ENCODE data around the gene NPVF.

The NPVF gene

DNA sequence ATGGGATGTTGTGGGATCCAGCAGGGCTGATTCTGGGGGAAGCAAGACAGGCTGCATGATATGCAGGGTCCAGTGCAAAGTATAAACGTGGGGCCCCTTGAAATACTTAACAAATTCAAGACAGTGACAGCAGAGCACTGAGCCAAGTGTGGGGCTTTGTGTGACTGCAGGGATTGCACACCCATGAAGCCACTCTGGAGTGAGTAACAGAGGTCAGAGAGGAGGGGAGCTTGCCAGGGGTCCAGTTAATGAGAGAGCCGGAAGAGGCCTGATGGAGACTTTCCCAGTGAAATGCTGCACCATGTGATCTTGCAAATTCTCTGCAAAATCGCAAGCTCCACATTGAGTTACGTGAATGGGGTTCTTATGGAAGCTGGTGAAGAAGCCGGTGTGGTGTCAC is 5.6 kb downstream of the NPVF start:
- Histone ChIP-seq H3K9ac (ENCODE audit: low read depth, low read length) (no peak overlapping the region), H3K9me3 (ENCODE audit: control insufficient read depth, insufficient read depth, low read length) (no peaks in the 10 kb centered on the region), H3K27me3 (ENCODE audit: control insufficient read depth, insufficient read depth, low read length) (no peaks in the 10 kb centered on the region), H3K4me1 (ENCODE audit: control insufficient read depth, insufficient read depth, low read length) (no peaks in the 10 kb centered on the region), H3K4me3 (ENCODE audit: low read depth, low read length) (no peak overlapping the region), H3K36me3 (ENCODE audit: control insufficient read depth, insufficient read depth, low read length) (no peaks in the 10 kb centered on the region)

DNA sequence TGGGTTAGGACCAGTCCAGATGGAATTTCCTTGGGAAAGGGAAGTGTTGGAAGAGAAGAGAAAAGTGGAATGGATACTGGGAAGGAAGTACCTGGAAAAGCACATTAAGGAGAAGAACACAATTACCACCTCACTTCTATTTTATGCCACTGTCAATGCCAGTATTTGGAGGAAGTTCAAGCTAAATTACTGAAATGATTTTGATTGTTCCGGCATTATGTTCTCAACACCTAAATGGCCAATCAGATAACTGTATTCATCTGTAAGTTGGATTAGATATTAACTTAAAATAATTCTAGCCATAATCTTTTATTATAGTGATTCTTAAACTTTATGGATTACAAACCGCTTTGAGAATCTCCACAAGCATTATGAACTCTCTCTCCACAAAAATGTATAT is 7.3 kb downstream of the NPVF start:
- Histone ChIP-seq H3K9ac (ENCODE audit: low read depth, low read length) (no peak overlapping the region), H3K27me3 (ENCODE audit: control insufficient read depth, insufficient read depth, low read length) (no peaks in the 10 kb centered on the region), H3K9me3 (ENCODE audit: control insufficient read depth, insufficient read depth, low read length) (no peaks in the 10 kb centered on the region), H3K36me3 (ENCODE audit: control insufficient read depth, insufficient read depth, low read length) (no peaks in the 10 kb centered on the region), H3K4me3 (ENCODE audit: low read depth, low read length) (no peak overlapping the region), H3K4me1 (ENCODE audit: control insufficient read depth, insufficient read depth, low read length) (no peaks in the 10 kb centered on the region)

DNA sequence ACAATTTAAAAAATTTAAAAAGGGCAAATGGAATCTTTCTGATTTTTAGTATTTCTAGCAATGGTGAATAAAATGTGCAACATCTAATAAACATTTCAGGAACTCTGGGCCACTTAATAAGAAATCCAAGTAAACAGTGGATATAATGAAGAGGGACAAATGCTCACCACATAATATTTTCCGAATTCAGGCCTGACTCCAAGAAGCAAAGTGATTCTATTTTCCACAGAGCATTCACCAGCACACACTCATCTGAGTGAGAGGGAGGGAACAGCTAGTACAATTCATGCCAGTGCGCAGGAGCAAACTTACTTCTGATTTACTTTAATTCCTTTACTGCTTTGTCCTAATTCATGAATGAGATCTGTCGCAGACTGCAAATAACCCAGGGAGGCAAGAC is 10.1 kb downstream of the NPVF start:
- no peaks in the 10 kb centered on the region for H3K27me3 ChIP-seq (ENCODE audit: control insufficient read depth, insufficient read depth, low read length)
- H3K9ac ChIP-seq (ENCODE audit: low read depth, low read length): no peak overlapping the region
- no peaks in the 10 kb centered on the region for H3K9me3 ChIP-seq (ENCODE audit: control insufficient read depth, insufficient read depth, low read length)
- no peaks in the 10 kb centered on the region for H3K4me1 ChIP-seq (ENCODE audit: control insufficient read depth, insufficient read depth, low read length)
- H3K4me3 ChIP-seq (ENCODE audit: low read depth, low read length): no peak overlapping the region
- no peaks in the 10 kb centered on the region for H3K36me3 ChIP-seq (ENCODE audit: control insufficient read depth, insufficient read depth, low read length)

DNA sequence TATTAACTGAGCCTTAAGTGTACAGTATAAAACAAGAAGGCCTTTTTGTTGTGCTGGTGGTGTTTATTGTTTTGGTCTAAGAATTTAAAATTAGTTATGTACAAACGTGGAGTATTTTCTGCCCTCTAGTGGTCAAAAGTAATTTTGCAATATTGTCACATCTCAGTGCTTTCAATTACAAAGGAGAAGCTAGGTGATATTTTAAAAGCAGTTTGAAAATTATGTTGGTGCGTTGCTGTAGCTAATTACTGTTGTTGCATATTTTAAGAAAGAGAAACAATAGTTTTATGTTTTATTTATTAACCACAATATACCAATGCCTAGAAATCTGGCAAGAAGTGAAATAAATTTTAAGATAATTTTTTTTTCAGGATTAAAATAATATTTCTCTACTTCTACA is 11.4 kb downstream of the NPVF start:
- Histone ChIP-seq H3K4me3 (ENCODE audit: low read depth, low read length) (no peak overlapping the region), H3K36me3 (ENCODE audit: control insufficient read depth, insufficient read depth, low read length) (no peaks in the 10 kb centered on the region), H3K9me3 (ENCODE audit: control insufficient read depth, insufficient read depth, low read length) (no peaks in the 10 kb centered on the region), H3K27me3 (ENCODE audit: control insufficient read depth, insufficient read depth, low read length) (no peaks in the 10 kb centered on the region), H3K4me1 (ENCODE audit: control insufficient read depth, insufficient read depth, low read length) (no peaks in the 10 kb centered on the region), H3K9ac (ENCODE audit: low read depth, low read length) (no peak overlapping the region)

DNA sequence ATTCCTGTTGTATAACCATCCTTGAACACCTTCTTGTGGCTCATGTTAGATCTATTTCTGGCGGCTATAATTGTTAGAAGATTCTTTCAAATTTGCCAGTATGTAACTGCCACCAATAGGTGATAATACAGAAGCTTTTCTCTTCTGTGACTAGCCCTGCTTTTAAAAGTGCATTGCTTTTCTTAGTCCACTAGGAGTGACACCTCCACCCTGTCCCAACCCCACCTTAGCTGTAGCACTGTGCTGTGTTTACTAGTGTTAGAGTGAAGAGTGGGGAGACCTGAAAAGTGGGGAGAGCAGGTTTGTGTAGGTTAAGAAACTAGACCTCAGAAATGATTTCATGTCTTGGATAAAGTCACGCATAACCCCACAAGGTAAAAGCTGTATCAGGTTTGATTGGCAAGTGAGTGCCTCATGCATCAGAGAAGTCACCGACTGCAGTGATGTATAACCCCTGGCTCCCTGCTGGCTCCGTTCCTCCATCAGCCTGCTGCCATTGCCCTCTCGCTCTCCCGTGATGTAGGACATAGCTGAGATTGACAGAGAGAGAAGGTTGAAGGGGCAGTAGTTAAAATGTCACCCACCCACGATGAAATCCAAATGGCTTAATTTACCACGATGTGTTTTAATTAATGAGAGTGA is 12.5 kb downstream of the NPVF start:
- H3K4me1 ChIP-seq (ENCODE audit: control insufficient read depth, insufficient read depth, low read length): no peaks in the 10 kb centered on the region
- H3K9me3 ChIP-seq (ENCODE audit: control insufficient read depth, insufficient read depth, low read length): no peaks in the 10 kb centered on the region
- no peaks in the 10 kb centered on the region for H3K36me3 ChIP-seq (ENCODE audit: control insufficient read depth, insufficient read depth, low read length)
- H3K4me3 ChIP-seq (ENCODE audit: low read depth, low read length): no peak overlapping the region
- H3K9ac ChIP-seq (ENCODE audit: low read depth, low read length): no peak overlapping the region
- no peaks in the 10 kb centered on the region for H3K27me3 ChIP-seq (ENCODE audit: control insufficient read depth, insufficient read depth, low read length)

DNA sequence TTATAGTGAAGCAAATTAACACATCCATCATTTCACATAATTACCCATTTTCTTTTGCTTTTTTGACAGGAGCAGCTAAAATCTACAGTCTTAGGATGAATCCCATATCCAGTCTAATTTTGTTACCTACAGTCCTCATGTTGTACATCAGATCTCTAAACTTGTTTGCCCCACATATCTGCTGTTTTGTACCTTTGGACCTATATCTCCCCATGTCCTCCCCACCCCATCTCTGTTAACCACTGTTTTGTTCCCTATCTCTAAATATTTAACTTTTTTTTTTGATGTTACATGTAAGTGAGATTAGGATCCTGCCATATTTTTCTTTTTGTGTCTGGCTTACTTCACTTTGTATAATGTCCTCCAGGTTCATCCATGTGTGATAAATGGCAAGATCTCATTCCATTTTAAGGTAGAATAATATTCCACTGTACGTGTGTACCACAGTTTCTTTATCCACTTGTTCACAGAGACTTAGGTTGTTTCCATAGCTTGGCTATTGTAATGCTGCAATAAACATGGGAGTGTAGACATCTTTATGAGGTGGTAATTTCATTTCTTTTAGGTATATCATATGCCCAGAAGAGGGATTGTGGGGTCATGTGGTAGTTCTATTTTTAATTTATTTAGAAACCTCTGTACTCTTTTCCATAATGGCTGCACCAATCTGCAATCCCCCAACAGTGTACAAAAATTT is 19.6 kb downstream of the NPVF start:
- no peak overlapping the region for H3K9ac ChIP-seq (ENCODE audit: low read depth, low read length)
- H3K4me1 ChIP-seq (ENCODE audit: control insufficient read depth, insufficient read depth, low read length): no peaks in the 10 kb centered on the region
- no peaks in the 10 kb centered on the region for H3K36me3 ChIP-seq (ENCODE audit: control insufficient read depth, insufficient read depth, low read length)
- H3K4me3 ChIP-seq (ENCODE audit: low read depth, low read length): no peak overlapping the region
- no peaks in the 10 kb centered on the region for H3K9me3 ChIP-seq (ENCODE audit: control insufficient read depth, insufficient read depth, low read length)
- H3K27me3 ChIP-seq (ENCODE audit: control insufficient read depth, insufficient read depth, low read length): no peaks in the 10 kb centered on the region

DNA sequence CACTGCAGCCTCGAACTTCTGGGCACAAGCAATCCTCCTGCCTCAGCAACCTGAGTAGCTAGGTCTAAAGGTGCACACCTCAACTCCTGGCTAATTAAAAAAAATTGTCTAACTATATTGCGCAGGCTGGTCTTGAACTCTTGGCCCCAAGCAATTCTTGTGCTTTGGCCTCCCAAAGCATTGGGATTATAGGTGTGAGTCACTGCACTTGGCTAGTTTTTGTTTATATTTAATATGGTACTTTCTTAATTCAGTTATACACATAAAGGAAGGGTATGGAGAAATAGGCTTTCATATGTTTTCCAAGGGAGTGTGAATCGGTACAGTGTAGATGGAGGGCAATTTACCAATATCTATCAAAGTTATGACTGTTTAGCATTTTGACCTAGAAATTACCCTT is 20.4 kb downstream of the NPVF start:
- Histone ChIP-seq H3K36me3 (ENCODE audit: control insufficient read depth, insufficient read depth, low read length) (no peaks in the 10 kb centered on the region), H3K9ac (ENCODE audit: low read depth, low read length) (no peak overlapping the region), H3K4me1 (ENCODE audit: control insufficient read depth, insufficient read depth, low read length) (no peaks in the 10 kb centered on the region), H3K9me3 (ENCODE audit: control insufficient read depth, insufficient read depth, low read length) (no peaks in the 10 kb centered on the region), H3K4me3 (ENCODE audit: low read depth, low read length) (no peak overlapping the region), H3K27me3 (ENCODE audit: control insufficient read depth, insufficient read depth, low read length) (no peaks in the 10 kb centered on the region)

DNA sequence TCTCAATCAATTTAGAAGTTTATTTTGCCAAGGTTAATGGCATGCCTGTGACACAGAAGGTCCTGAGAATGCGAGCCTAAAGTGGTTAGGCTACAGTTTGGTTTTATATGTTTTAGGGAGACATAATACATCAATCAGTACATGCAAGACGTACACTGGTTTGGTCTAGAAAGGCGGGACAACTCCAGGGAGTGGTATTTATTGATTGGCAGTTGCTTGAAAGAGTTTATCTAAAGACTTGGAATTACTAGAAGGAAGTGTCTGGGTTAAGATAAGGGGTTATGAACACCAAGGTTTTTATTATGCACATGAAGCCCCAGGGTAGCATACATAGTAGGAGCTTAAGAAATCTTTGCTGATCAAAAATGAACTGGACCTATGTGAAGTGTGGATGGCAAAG is 21.5 kb downstream of the NPVF start:
- Histone ChIP-seq H3K9me3 (ENCODE audit: control insufficient read depth, insufficient read depth, low read length) (no peaks in the 10 kb centered on the region), H3K27me3 (ENCODE audit: control insufficient read depth, insufficient read depth, low read length) (no peaks in the 10 kb centered on the region), H3K9ac (ENCODE audit: low read depth, low read length) (no peak overlapping the region), H3K36me3 (ENCODE audit: control insufficient read depth, insufficient read depth, low read length) (no peaks in the 10 kb centered on the region), H3K4me1 (ENCODE audit: control insufficient read depth, insufficient read depth, low read length) (no peaks in the 10 kb centered on the region), H3K4me3 (ENCODE audit: low read depth, low read length) (no peak overlapping the region)

DNA sequence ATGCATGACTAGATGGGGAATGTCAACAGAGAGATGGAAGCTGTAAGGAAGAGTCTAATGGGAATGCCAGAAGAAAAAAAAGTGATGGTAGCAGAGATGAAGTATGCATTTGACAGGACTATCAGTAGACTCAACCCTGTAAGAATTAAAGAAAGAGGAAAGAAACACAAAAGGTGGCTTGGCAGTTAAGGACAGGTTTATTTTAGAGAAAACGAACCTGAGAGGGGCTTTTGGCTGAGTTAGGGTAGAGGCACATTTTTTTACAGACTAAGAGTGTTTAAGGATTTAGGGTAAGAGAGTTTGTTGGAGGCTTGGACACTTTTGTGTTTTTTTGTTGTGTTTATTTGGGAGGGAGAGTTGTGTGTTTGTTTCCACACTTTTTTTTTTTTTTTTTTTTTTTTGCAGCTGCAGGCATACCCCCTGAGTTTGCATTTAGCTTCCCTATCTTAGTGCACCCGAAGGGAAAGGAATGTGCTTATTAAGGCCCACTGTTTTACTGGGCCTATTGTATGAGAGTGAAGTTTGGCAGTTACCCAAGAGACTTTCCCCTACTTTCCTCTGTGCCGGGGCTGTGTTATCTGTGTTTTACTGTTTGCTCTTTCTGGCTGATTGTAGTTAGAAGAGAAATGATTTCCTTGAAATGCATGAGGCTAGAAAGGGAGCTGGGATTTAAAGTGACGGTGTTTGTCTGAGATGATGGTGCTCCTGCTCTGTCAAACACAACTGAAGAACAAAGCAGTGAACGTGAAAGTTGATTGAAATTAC is 32.0 kb downstream of the NPVF start:
- H3K27me3 ChIP-seq (ENCODE audit: control insufficient read depth, insufficient read depth, low read length): no peaks in the 10 kb centered on the region
- peaks cover 8% of the 10 kb centered on the region for H3K9me3 ChIP-seq (ENCODE audit: control insufficient read depth, insufficient read depth, low read length)
- H3K9ac ChIP-seq (ENCODE audit: low read depth, low read length): no peak overlapping the region
- H3K36me3 ChIP-seq (ENCODE audit: control insufficient read depth, insufficient read depth, low read length): no peaks in the 10 kb centered on the region
- no peak overlapping the region for H3K4me3 ChIP-seq (ENCODE audit: low read depth, low read length)
- no peaks in the 10 kb centered on the region for H3K4me1 ChIP-seq (ENCODE audit: control insufficient read depth, insufficient read depth, low read length)

DNA sequence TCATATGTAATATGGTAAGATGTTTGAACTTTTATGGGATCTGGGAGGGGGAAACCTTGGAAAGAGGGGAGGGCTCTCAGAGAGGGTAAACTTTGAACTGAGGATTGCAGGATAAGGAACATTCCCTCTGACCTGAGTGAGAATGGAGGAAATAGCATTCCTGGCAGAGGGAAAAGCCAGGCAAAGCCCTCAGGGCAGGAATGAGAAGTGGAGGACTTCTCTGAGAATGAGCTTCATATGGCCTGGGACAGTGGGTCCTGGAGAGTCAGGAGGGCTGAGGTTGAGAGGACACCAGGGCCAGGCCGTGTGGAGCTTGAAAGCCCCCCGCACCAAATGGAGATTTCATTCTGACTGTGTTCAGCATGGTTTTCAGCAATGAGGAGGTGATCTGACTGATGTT is 34.2 kb downstream of the NPVF start:
- H3K9ac ChIP-seq (ENCODE audit: low read depth, low read length): no peak overlapping the region
- no peak overlapping the region for H3K4me3 ChIP-seq (ENCODE audit: low read depth, low read length)

DNA sequence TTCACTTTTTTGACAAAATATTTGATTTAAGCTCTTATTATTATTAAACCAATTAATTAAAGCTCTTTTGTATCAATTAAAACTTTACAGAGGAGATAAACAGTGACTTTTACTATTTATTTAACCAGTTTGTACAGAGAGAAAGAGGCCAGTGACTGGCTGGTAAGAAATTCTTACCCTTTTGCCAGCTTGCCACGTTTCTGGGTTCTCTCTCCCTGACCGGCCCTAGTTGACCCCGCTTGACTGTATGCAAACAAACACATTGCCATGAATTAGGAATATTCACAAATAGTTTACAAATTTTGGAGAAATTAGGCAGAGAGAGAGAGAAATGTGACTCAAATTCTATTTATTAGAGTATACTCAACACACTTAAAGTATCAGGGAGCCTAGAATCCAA is 36.2 kb downstream of the NPVF start:
- no peaks in the 10 kb centered on the region for H3K4me1 ChIP-seq (ENCODE audit: control insufficient read depth, insufficient read depth, low read length)
- no peaks in the 10 kb centered on the region for H3K27me3 ChIP-seq (ENCODE audit: control insufficient read depth, insufficient read depth, low read length)
- peaks cover 8% of the 10 kb centered on the region for H3K9me3 ChIP-seq (ENCODE audit: control insufficient read depth, insufficient read depth, low read length)
- no peak overlapping the region for H3K9ac ChIP-seq (ENCODE audit: low read depth, low read length)
- H3K36me3 ChIP-seq (ENCODE audit: control insufficient read depth, insufficient read depth, low read length): no peaks in the 10 kb centered on the region
- H3K4me3 ChIP-seq (ENCODE audit: low read depth, low read length): no peak overlapping the region

More for the DNA sequence above, 34.2 kb downstream of the NPVF start:
- no peaks in the 10 kb centered on the region for H3K36me3 ChIP-seq (ENCODE audit: control insufficient read depth, insufficient read depth, low read length)
- H3K4me1 ChIP-seq (ENCODE audit: control insufficient read depth, insufficient read depth, low read length): no peaks in the 10 kb centered on the region
- peaks cover 8% of the 10 kb centered on the region for H3K9me3 ChIP-seq (ENCODE audit: control insufficient read depth, insufficient read depth, low read length)
- no peaks in the 10 kb centered on the region for H3K27me3 ChIP-seq (ENCODE audit: control insufficient read depth, insufficient read depth, low read length)

DNA sequence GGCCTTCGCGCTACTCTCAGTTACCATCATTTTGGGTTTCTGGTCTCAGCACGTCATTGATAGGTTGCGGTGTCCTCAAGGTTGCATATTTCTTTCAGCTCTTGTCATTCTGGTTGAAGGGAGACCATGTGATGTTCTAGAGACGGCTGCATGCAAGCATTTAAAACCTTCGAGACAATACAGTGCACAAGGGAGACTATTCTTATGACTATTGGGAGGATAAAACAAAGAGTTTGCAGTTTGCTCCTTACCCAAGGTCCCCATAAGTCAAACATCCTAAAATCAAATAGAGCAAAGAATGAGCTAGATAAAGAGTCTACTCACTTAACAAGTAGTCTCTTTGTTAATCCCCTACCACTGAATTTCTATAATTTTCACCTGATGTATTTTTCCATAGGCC is 39.1 kb downstream of the NPVF start:
- H3K4me3 ChIP-seq (ENCODE audit: low read depth, low read length): no peak overlapping the region
- H3K4me1 ChIP-seq (ENCODE audit: control insufficient read depth, insufficient read depth, low read length): no peaks in the 10 kb centered on the region
- no peaks in the 10 kb centered on the region for H3K9me3 ChIP-seq (ENCODE audit: control insufficient read depth, insufficient read depth, low read length)
- H3K27me3 ChIP-seq (ENCODE audit: control insufficient read depth, insufficient read depth, low read length): no peaks in the 10 kb centered on the region
- no peak overlapping the region for H3K9ac ChIP-seq (ENCODE audit: low read depth, low read length)
- H3K36me3 ChIP-seq (ENCODE audit: control insufficient read depth, insufficient read depth, low read length): no peaks in the 10 kb centered on the region

Data from iPS-15b (cell line).